ENCODE measurements around the gene MTSS2. TPM values are rescaled to one million over a fixed set of nuclear protein-coding genes. Genes with fewer than 3 reads are reported as not detected.
A peak's percentile ranks its signal among the peaks of the same experiment; 100 is the strongest.

MTSS2 gene
- total RNA-seq, 1 experiment from 2014 or later = 47.6 TPM

DNA sequence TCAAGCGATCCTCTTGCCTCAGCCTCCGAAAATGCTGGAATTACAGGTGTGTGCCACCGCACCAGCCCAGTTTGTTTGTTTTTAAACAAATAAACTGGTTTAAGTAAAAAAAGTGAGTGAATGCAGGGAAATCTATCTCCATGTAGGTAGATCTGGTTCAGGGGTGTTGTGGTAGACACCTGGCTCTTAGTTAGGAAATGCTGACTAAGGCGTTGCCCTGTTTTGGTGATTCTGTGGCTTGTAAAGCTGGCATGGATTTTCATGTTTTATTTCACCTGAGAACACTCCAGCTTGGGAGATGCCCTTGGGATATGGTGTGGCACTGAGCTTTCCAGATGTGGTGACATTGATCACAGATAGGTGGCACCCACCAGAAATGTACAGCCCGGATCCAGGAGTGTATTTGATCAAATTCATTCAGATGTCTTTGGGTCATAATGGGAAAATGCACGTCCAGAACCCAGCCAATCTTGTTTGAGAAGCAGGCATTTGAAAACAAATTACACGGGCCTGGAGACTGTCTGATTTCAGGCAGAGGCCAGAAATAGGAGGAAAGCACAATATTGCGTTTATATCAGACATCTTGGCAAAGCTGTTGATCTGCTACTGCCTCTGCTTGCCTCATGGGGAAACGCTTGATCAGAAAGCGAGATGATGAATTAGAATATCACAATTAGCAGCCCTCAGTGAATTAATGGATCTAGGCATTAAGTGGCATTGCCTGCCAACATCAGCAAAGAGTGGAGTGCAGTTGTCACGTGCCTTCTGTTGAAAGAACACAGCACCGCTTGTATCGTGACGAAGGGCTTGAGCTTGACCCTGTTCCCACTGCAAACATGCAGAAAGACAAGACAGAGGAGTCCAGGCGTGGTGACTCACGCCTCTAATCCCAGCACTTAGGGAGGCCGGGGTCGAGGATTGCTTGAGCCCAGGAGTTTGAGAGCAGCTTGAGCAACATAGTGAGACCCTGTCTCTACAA is 46.8 kb downstream of the MTSS2 start:
- Histone ChIP-seq H3K4me1 (ENCODE audit: insufficient read depth, low read length, poor library complexity, severe bottlenecking) (no peaks in the 10 kb centered on the region), H3K27ac (ENCODE audit: low read depth, low read length, poor library complexity, severe bottlenecking) (no peak overlapping the region), H3K36me3 (ENCODE audit: insufficient read depth, low read length, poor library complexity, severe bottlenecking) (no peaks in the 10 kb centered on the region), H3K4me3 (ENCODE audit: low read depth, low read length, poor library complexity, severe bottlenecking) (no peak overlapping the region), H3K27me3 (replicated peaks; ENCODE audit: insufficient read depth, low read depth, low read length, poor library complexity) (no peaks in the 10 kb centered on the region), H3K9me3 (ENCODE audit: low read depth, low read length, poor library complexity, severe bottlenecking) (no peaks in the 10 kb centered on the region)
- ChIA-PET CTCF (no interaction called here), POLR2A (ENCODE audit: low non-redundant PET) (no interaction called here)
- BruUV-seq (replicated peaks) = no TSS peak
- no peak for DNase-seq (ENCODE audit: low spot score)
- TF ChIP-seq EZH2 (IDR thresholded peaks at IDR 0.05; ENCODE audit: borderline replicate concordance, low read depth, low read length, poor library complexity, severe bottlenecking) = no peak
- TF ChIP-seq, protein P1, sequence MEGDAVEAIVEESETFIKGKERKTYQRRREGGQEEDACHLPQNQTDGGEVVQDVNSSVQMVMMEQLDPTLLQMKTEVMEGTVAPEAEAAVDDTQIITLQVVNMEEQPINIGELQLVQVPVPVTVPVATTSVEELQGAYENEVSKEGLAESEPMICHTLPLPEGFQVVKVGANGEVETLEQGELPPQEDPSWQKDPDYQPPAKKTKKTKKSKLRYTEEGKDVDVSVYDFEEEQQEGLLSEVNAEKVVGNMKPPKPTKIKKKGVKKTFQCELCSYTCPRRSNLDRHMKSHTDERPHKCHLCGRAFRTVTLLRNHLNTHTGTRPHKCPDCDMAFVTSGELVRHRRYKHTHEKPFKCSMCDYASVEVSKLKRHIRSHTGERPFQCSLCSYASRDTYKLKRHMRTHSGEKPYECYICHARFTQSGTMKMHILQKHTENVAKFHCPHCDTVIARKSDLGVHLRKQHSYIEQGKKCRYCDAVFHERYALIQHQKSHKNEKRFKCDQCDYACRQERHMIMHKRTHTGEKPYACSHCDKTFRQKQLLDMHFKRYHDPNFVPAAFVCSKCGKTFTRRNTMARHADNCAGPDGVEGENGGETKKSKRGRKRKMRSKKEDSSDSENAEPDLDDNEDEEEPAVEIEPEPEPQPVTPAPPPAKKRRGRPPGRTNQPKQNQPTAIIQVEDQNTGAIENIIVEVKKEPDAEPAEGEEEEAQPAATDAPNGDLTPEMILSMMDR (conservative IDR thresholded peaks at IDR 0.05; ENCODE audit: low read depth, low read length) = peak; percentile 32; the same call in 1 of the 2 replicates
- intact Hi-C loops (cut with micrococcal nuclease; ENCODE audit: unreplicated experiment) = no loop called here

Other genes starting within 250 kb of the MTSS2 start
- gene ST3GAL2, start 247.0 kb downstream of the MTSS2 start, total RNA-seq (2021) = 26.5 and 29.0 TPM in 2 replicates
- gene FCSK, start 231.5 kb downstream of the MTSS2 start, total RNA-seq (2021) = 11.2 and 14.8 TPM in 2 replicates
- 68.6 and 82.4 TPM in 2 replicates for gene COG4, start 162.5 kb downstream of the MTSS2 start, total RNA-seq (2021)
- 518 and 571 TPM in 2 replicates for gene SF3B3, start 162.2 kb downstream of the MTSS2 start, total RNA-seq (2021)
- not detected in 2 replicates for gene IL34, start 39.5 kb downstream of the MTSS2 start, total RNA-seq (2021)
- gene VAC14, start 115.1 kb upstream of the MTSS2 start, total RNA-seq (2021) = 46.6 and 47.2 TPM in 2 replicates